Natural killer cell (primary cell): Measurements from ENCODE around the gene AP5M1. TPM values are rescaled to one million over a fixed set of nuclear protein-coding genes. Genes with fewer than 3 reads are reported as not detected.

Experiments used
- ATAC-seq, 3 donors: fragments of 150-1000 bp in 2 of 3; fragments of 200-7000 bp in 1 of 3; cut with Tn5 transposase; 1 replicate in 1 of 3; 2 replicates in 2 of 3; pipeline ENCODE4 v1.10.0; 2021; ENCODE audit warnings: mild to moderate bottlenecking in 2 of 3, moderate library complexity in 2 of 3
- DNase-seq, 2 donors: peaks; one replicate each; pipeline versions ENCODE4 v3.0.0 to v3.0.0-alpha.2; 2013 to 2021; ENCODE audit warnings: mixed read lengths in 1 of 2
- H3K27ac ChIP-seq: one replicate; pipeline ENCODE4 v1.5.1; 2013; ENCODE audit warnings: mild to moderate bottlenecking, low read length
- H3K27me3 ChIP-seq: one replicate; pipeline ENCODE4 v1.6.1; 2013; ENCODE audit warnings: low read length; ENCODE audit not compliant: control insufficient read depth, insufficient read depth
- H3K36me3 ChIP-seq: one replicate; pipeline ENCODE4 v1.6.1; 2013; ENCODE audit warnings: low read length; ENCODE audit not compliant: control insufficient read depth, insufficient read depth
- H3K4me1 ChIP-seq: one replicate; pipeline ENCODE4 v1.6.1; 2013; ENCODE audit warnings: low read length; ENCODE audit not compliant: control insufficient read depth, insufficient read depth
- H3K4me3 ChIP-seq: one replicate; pipeline ENCODE4 v1.5.1; 2013; ENCODE audit warnings: low read length
- H3K9me3 ChIP-seq: one replicate; pipeline ENCODE4 v1.6.1; 2013; ENCODE audit warnings: low read length; ENCODE audit not compliant: control insufficient read depth, insufficient read depth
- H3K27ac Mint-ChIP-seq, 2 donors: one replicate each; pipeline ENCODE4 v1.8.0; 2022; ENCODE audit warnings: mild to moderate bottlenecking in 2 of 2, mixed read lengths in 2 of 2, moderate library complexity in 1 of 2
- H3K27me3 Mint-ChIP-seq, 2 donors: one replicate each; pipeline ENCODE4 v1.8.0; 2022; ENCODE audit warnings: low read depth in 2 of 2, mixed read lengths in 2 of 2
- H3K36me3 Mint-ChIP-seq: one replicate; pipeline ENCODE4 v1.8.0; 2022; ENCODE audit warnings: mixed read lengths
- H3K4me1 Mint-ChIP-seq, 2 donors: one replicate each; pipeline ENCODE4 v1.8.0; 2022; ENCODE audit warnings: mixed read lengths in 2 of 2
- H3K4me3 Mint-ChIP-seq: one replicate; pipeline ENCODE4 v1.8.0; 2022; ENCODE audit warnings: mild to moderate bottlenecking, moderate library complexity, mixed read lengths
- H3K9me3 Mint-ChIP-seq, 2 donors: one replicate each; pipeline ENCODE4 v1.8.0; 2022; ENCODE audit warnings: mixed read lengths in 2 of 2
- CTCF ChIP-seq: fragments of 200-600 bp; IDR thresholded peaks from one replicate; pipeline ENCODE4 v1.8.0; 2022; ENCODE audit warnings: antibody characterized with exemption
- WGBS: methylation state at CpG from one replicate; pipeline ENCODE4 v1.1.7; 2013; ENCODE audit warnings: missing lambda C conversion rate; ENCODE audit not compliant: insufficient coverage; 5-methylcytosine and 5-hydroxymethylcytosine counted together
- intact Hi-C: fragments of 100-400 bp; cut with micrococcal nuclease; formaldehyde crosslinking; loops from one replicate; pipeline ENCODE4 v1.14.2; 2022
- total RNA-seq, 4 donors: library from RNA; stranded (reverse); fragments of 120-200 nt in 1 of 4; gene quantifications; one replicate each; pipeline versions ENCODE4 v1.2.3 to v1.2.4, GENCODE V29; 2013 to 2022

AP5M1 gene
- total RNA-seq, 3 donors from 2014 or later (not counting 1 experiment from before 2014, with no cell fraction given), result 46.3 to 64.2 (median 48.8) TPM

- ATAC-seq (no peak), DNase-seq (no peak)
- no peak overlapping the region for H3K4me3 ChIP-seq
- H3K9me3 ChIP-seq, result no peaks in the 10 kb centered on the region
- H3K27ac Mint-ChIP-seq, result no peak overlapping the region
- no peaks in the 10 kb centered on the region for H3K9me3 Mint-ChIP-seq
- 97% methylated on average over 3 of the region's 3 CpGs for WGBS
- intact Hi-C loops, result no loop called here
- no peaks in the 10 kb centered on the region for H3K4me1 ChIP-seq
- no peaks in the 10 kb centered on the region for H3K4me1 Mint-ChIP-seq
- no peaks in the 10 kb centered on the region for H3K27me3 ChIP-seq
- H3K27ac ChIP-seq, result no peak overlapping the region
- peaks cover under 1 to 9% of the 10 kb centered on the region in 2 donors for H3K27me3 Mint-ChIP-seq
- no peaks in the 10 kb centered on the region for H3K36me3 ChIP-seq
- H3K36me3 Mint-ChIP-seq, result no peaks in the 10 kb centered on the region
- no peak overlapping the region for H3K4me3 Mint-ChIP-seq
- no peak for TF ChIP-seq CTCF
These were observed 30.7 kb downstream of the AP5M1 start for GRCh38 chr14:57299511-57299910.

- H3K4me3 ChIP-seq, result no peak overlapping the region
- no peaks in the 10 kb centered on the region for H3K9me3 ChIP-seq
- WGBS, result 94% methylated on average over 5 of the region's 5 CpGs
- no peaks in the 10 kb centered on the region for H3K36me3 Mint-ChIP-seq
- no peaks in the 10 kb centered on the region for H3K36me3 ChIP-seq
- ATAC-seq (no peak), DNase-seq (no peak)
- no peak overlapping the region for H3K27ac ChIP-seq
- peaks cover 10 to 36% of the 10 kb centered on the region in 2 donors for H3K27me3 Mint-ChIP-seq
- H3K4me1 ChIP-seq, result no peaks in the 10 kb centered on the region
- H3K27me3 ChIP-seq, result no peaks in the 10 kb centered on the region
- H3K9me3 Mint-ChIP-seq, result no peaks in the 10 kb centered on the region
- no peak for TF ChIP-seq CTCF
- intact Hi-C loops, result no loop called here
- no peak overlapping the region for H3K4me3 Mint-ChIP-seq
- no peak overlapping the region for H3K27ac Mint-ChIP-seq
- H3K4me1 Mint-ChIP-seq, result no peaks in the 10 kb centered on the region
These were observed 34.1 kb downstream of the AP5M1 start for GRCh38 chr14:57302883-57303282.

- intact Hi-C loops, result no loop called here
These were observed 45.8 kb downstream of the AP5M1 start for GRCh38 chr14:57314396-57315089.

More at GRCh38 chr14:57314396-57315089, 45.8 kb downstream of the AP5M1 start:
- no peak for TF ChIP-seq CTCF
- H3K9me3 Mint-ChIP-seq, result no peaks in the 10 kb centered on the region
- no peak overlapping the region for H3K27ac ChIP-seq
- no peak for DNase-seq
- H3K4me3 ChIP-seq, result no peak overlapping the region
- H3K27ac Mint-ChIP-seq, result no peak overlapping the region
- no peaks in the 10 kb centered on the region for H3K9me3 ChIP-seq
- ATAC-seq, result no peak
- H3K27me3 ChIP-seq, result peaks cover 3% of the 10 kb centered on the region
- H3K36me3 ChIP-seq, result no peaks in the 10 kb centered on the region
- 16% methylated on average over 7 of the region's 7 CpGs for WGBS
- H3K4me1 ChIP-seq, result no peaks in the 10 kb centered on the region
- no peaks in the 10 kb centered on the region for H3K36me3 Mint-ChIP-seq
- peaks cover 0 to 13% of the 10 kb centered on the region in 2 donors for H3K27me3 Mint-ChIP-seq
- no peak overlapping the region for H3K4me3 Mint-ChIP-seq
- H3K4me1 Mint-ChIP-seq, result peaks cover 6% of the 10 kb centered on the region in 2 donors
